H9 (cell line): ENCODE data around the gene CDK17. TPM values are rescaled to one million over a fixed set of nuclear protein-coding genes. Genes with fewer than 3 reads are reported as not detected.

ENCODE experiments used
- DNase-seq: peaks from one replicate; pipeline ENCODE4 v3.0.0-alpha.2; 2017
- H2AFZ ChIP-seq: one replicate; pipeline ENCODE4 v1.6.1; 2013; ENCODE audit warnings: mild to moderate bottlenecking, low read length, control low read depth, moderate library complexity
- H2AK5ac ChIP-seq: 2 replicates; pipeline ENCODE4 v1.6.1; 2013; ENCODE audit warnings: low read length, control low read depth, mixed read lengths; ENCODE audit not compliant: insufficient read length
- H2BK120ac ChIP-seq: one replicate; pipeline ENCODE4 v1.6.1; 2013; ENCODE audit warnings: low read depth, mild to moderate bottlenecking, low read length, control low read depth, inconsistent platforms; ENCODE audit not compliant: poor library complexity, severe bottlenecking
- H2BK12ac ChIP-seq: 2 replicates; pipeline ENCODE4 v1.6.1; 2013; ENCODE audit warnings: low read length, control low read depth, mixed read lengths, low read depth; ENCODE audit not compliant: insufficient read length
- H2BK15ac ChIP-seq: 2 replicates; pipeline ENCODE4 v1.6.1; 2013; ENCODE audit warnings: low read depth, low read length, control low read depth
- H2BK20ac ChIP-seq: one replicate; pipeline ENCODE4 v1.6.1; 2013; ENCODE audit warnings: low read depth, mild to moderate bottlenecking, low read length, control low read depth, inconsistent platforms; ENCODE audit not compliant: poor library complexity, severe bottlenecking
- H2BK5ac ChIP-seq: 2 replicates; pipeline ENCODE4 v1.6.1; 2013; ENCODE audit warnings: low read length, control low read depth, mixed read lengths; ENCODE audit not compliant: insufficient read length
- H3K14ac ChIP-seq: 2 replicates; pipeline ENCODE4 v1.6.1; 2013; ENCODE audit warnings: low read length, control low read depth; ENCODE audit not compliant: insufficient read depth
- H3K18ac ChIP-seq: 2 replicates; pipeline ENCODE4 v1.6.1; 2013; ENCODE audit warnings: low read depth, mild to moderate bottlenecking, mixed read lengths, low read length, control low read depth; ENCODE audit not compliant: insufficient read length
- H3K23ac ChIP-seq: 2 replicates; pipeline ENCODE4 v1.6.1; 2013; ENCODE audit warnings: low read length, control low read depth, mixed read lengths, low read depth; ENCODE audit not compliant: insufficient read length
- H3K23me2 ChIP-seq: 2 replicates; pipeline ENCODE4 v1.6.1; 2013; ENCODE audit warnings: low read depth, mild to moderate bottlenecking, mixed read lengths, low read length, control low read depth; ENCODE audit not compliant: insufficient read length, poor library complexity, severe bottlenecking
- H3K27ac ChIP-seq: 2 replicates; pipeline ENCODE4 v1.5.1; 2013; ENCODE audit warnings: low read length, control low read depth, mixed read lengths, low read depth; ENCODE audit not compliant: insufficient read length
- H3K27me3 ChIP-seq: 2 replicates; pipeline ENCODE4 v1.6.1; 2013; ENCODE audit warnings: low read length, control low read depth, inconsistent platforms; ENCODE audit not compliant: insufficient read depth
- H3K4ac ChIP-seq: 2 replicates; pipeline ENCODE4 v1.6.1; 2013; ENCODE audit warnings: low read depth, mild to moderate bottlenecking, control low read depth, inconsistent platforms, low read length, moderate library complexity
- H3K4me1 ChIP-seq: 2 replicates; pipeline ENCODE4 v1.6.1; 2013; ENCODE audit warnings: low read length, control low read depth, inconsistent platforms; ENCODE audit not compliant: insufficient read depth
- H3K4me2 ChIP-seq: 2 replicates; pipeline ENCODE4 v1.6.1; 2013; ENCODE audit warnings: low read length, control low read depth, mixed read lengths; ENCODE audit not compliant: insufficient read length, insufficient read depth
- H3K56ac ChIP-seq: 2 replicates; pipeline ENCODE4 v1.6.1; 2013; ENCODE audit warnings: low read depth, mild to moderate bottlenecking, mixed read lengths, low read length, control low read depth; ENCODE audit not compliant: insufficient read length
- H3K79me1 ChIP-seq: 2 replicates; pipeline ENCODE4 v1.6.1; 2013; ENCODE audit warnings: low read depth, mild to moderate bottlenecking, moderate library complexity, low read length, control low read depth, inconsistent platforms; ENCODE audit not compliant: insufficient read depth, poor library complexity, severe bottlenecking
- H3K79me2 ChIP-seq: 2 replicates; pipeline ENCODE4 v1.6.1; 2013; ENCODE audit warnings: low read length, control low read depth, inconsistent platforms; ENCODE audit not compliant: insufficient read depth
- H3K9ac ChIP-seq: 2 replicates; pipeline ENCODE4 v1.6.1; 2013; ENCODE audit warnings: low read length, control low read depth, mixed read lengths; ENCODE audit not compliant: insufficient read length; ENCODE audit errors: extremely low read depth
- H3K9me3 ChIP-seq: one replicate; pipeline ENCODE4 v1.6.1; 2013; ENCODE audit warnings: low read depth, low read length, inconsistent platforms; ENCODE audit not compliant: control insufficient read depth
- H3T11ph ChIP-seq: one replicate; pipeline ENCODE4 v1.6.1; 2013; ENCODE audit warnings: mild to moderate bottlenecking, low read length, control low read depth, inconsistent platforms
- H4K20me1 ChIP-seq: one replicate; pipeline ENCODE4 v1.6.1; 2013; ENCODE audit not compliant: control insufficient read depth, insufficient read length, insufficient read depth
- H4K5ac ChIP-seq: 2 replicates; pipeline ENCODE4 v1.6.1; 2013; ENCODE audit warnings: low read depth, mild to moderate bottlenecking, mixed read lengths, low read length, control low read depth; ENCODE audit not compliant: insufficient read length
- H4K8ac ChIP-seq: replicated peaks from 2 replicates; pipeline ENCODE4 v1.6.1; 2013; ENCODE audit warnings: low read length, control low read depth, mixed read lengths, low read depth; ENCODE audit not compliant: insufficient read length
- H4K91ac ChIP-seq: 2 replicates; pipeline ENCODE4 v1.6.1; 2013; ENCODE audit warnings: low read depth, mild to moderate bottlenecking, moderate library complexity, mixed read lengths, low read length, control low read depth; ENCODE audit not compliant: insufficient read length
- H3K27ac Mint-ChIP-seq, 3 experiments: 2 replicates in 2 of 3; 3 replicates in 1 of 3; pipeline ENCODE4 v1.8.0; 2020 to 2021; ENCODE audit warnings: mixed read lengths in 3 of 3, mild to moderate bottlenecking in 1 of 3, moderate library complexity in 1 of 3
- H3K27me3 Mint-ChIP-seq: 2 replicates; pipeline ENCODE4 v1.8.0; 2021; ENCODE audit warnings: low read depth, mild to moderate bottlenecking, moderate library complexity, mixed read lengths
- H3K36me3 Mint-ChIP-seq, 3 experiments: 2 replicates in 2 of 3; 3 replicates in 1 of 3; pipeline ENCODE4 v1.8.0; 2020 to 2021; ENCODE audit warnings: low read depth in 3 of 3, mixed read lengths in 3 of 3; ENCODE audit not compliant: insufficient read depth in 1 of 3
- H3K4me1 Mint-ChIP-seq, 2 experiments: 2 replicates each; pipeline ENCODE4 v1.8.0; 2020; ENCODE audit warnings: mixed read lengths in 2 of 2
- H3K4me3 Mint-ChIP-seq, 2 experiments: 2 replicates in 1 of 2; 3 replicates in 1 of 2; pipeline ENCODE4 v1.8.0; 2020 to 2021; ENCODE audit warnings: mild to moderate bottlenecking in 2 of 2, mixed read lengths in 2 of 2, moderate library complexity in 1 of 2
- H3K9me3 Mint-ChIP-seq, 2 experiments: 2 replicates in 1 of 2; 3 replicates in 1 of 2; pipeline ENCODE4 v1.8.0; 2020; ENCODE audit warnings: mild to moderate bottlenecking in 2 of 2, mixed read lengths in 2 of 2, moderate library complexity in 1 of 2
- WGBS: extraction: QIAGEN DNeasy Blood & Tissue Kit; methylation state at CpG from one replicate; pipeline ENCODE4 v1.1.7; 2013; ENCODE audit warnings: missing lambda C conversion rate, low lambda C conversion rate, mixed read lengths; ENCODE audit not compliant: insufficient read length; ENCODE audit errors: extremely low coverage; 5-methylcytosine and 5-hydroxymethylcytosine counted together
- total RNA-seq: library from RNA; stranded (reverse); gene quantifications from 2 replicates; pipeline ENCODE4 v1.2.1, GENCODE V29; 2021
- TF ChIP-seq, protein P1 (sequence below): fragments of 200-600 bp; sonication (generic); conservative IDR thresholded peaks from 3 replicates; pipeline ENCODE4 v1.8.0; 2021; ENCODE audit warnings: antibody characterized with exemption, mild to moderate bottlenecking

Gene CDK17
- total RNA-seq, 1 experiment from 2014 or later: 28.8 TPM

DNA sequence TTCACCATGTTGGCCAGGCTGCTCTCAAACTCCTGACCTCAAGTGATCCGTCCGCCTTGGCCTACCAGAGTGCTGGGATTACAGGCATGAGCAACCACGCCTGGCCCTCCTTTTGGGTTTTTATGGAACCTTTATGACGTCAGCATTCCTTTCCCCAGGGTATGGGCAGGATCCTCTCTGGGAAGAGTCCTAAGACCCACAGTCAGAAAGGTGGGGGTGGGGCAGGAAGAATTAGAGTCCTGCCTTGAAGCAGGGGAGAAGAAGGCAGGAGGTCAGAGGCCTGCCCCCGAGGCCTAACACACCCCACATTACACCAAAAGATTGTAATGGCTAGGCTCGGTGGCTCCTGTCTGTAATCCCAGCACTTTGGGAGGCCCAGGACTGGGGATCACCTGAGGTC is 30.8 kb upstream of the CDK17 start:
- no peak overlapping the region for H3K27ac Mint-ChIP-seq
- Histone ChIP-seq H3K79me1 (no peaks in the 10 kb centered on the region), H4K20me1 (no peaks in the 10 kb centered on the region), H2BK20ac (no peak overlapping the region), H2AK5ac (no peak overlapping the region), H2BK12ac (no peak overlapping the region), H4K5ac (no peak overlapping the region), H4K8ac (no peak overlapping the region), H3K18ac (no peak overlapping the region), H3T11ph (no peak overlapping the region), H3K56ac (no peak overlapping the region), H2BK15ac (no peak overlapping the region), H2AFZ (no peak overlapping the region), H3K27ac (no peak overlapping the region), H3K79me2 (no peaks in the 10 kb centered on the region), H3K23me2 (no peaks in the 10 kb centered on the region), H3K27me3 (no peaks in the 10 kb centered on the region), H4K91ac (no peak overlapping the region), H3K9me3 (no peaks in the 10 kb centered on the region), H2BK5ac (no peak overlapping the region), H2BK120ac (no peak overlapping the region), H3K4me1 (no peaks in the 10 kb centered on the region; the same call in 1 of the 2 replicates), H3K4ac (no peak overlapping the region), H3K23ac (no peak overlapping the region), H3K9ac (no peak overlapping the region), H3K4me2 (no peak overlapping the region), H3K14ac (no peak overlapping the region)
- no peak overlapping the region for H3K4me3 Mint-ChIP-seq
- no peak for DNase-seq
- peaks cover 7 to 17% of the 10 kb centered on the region in 2 experiments for H3K4me1 Mint-ChIP-seq
- no peaks in the 10 kb centered on the region for H3K9me3 Mint-ChIP-seq
- WGBS: no CpG with 5 or more reads among the region's 6 CpGs
- H3K27me3 Mint-ChIP-seq: no peaks in the 10 kb centered on the region
- TF ChIP-seq, protein P1, sequence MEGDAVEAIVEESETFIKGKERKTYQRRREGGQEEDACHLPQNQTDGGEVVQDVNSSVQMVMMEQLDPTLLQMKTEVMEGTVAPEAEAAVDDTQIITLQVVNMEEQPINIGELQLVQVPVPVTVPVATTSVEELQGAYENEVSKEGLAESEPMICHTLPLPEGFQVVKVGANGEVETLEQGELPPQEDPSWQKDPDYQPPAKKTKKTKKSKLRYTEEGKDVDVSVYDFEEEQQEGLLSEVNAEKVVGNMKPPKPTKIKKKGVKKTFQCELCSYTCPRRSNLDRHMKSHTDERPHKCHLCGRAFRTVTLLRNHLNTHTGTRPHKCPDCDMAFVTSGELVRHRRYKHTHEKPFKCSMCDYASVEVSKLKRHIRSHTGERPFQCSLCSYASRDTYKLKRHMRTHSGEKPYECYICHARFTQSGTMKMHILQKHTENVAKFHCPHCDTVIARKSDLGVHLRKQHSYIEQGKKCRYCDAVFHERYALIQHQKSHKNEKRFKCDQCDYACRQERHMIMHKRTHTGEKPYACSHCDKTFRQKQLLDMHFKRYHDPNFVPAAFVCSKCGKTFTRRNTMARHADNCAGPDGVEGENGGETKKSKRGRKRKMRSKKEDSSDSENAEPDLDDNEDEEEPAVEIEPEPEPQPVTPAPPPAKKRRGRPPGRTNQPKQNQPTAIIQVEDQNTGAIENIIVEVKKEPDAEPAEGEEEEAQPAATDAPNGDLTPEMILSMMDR: no peak
- no peaks in the 10 kb centered on the region for H3K36me3 Mint-ChIP-seq
